ENCODE measurements around the gene AGO1. TPM values are rescaled to one million over a fixed set of nuclear protein-coding genes. Genes with fewer than 3 reads are reported as not detected.
"Not testable (repeated sequence)": the region's sequence is repeated elsewhere in the genome, so short reads cannot be mapped to it uniquely, and the experiment has no call there.

AGO1 gene
- total RNA-seq, 1 donor from 2014 or later = 31.7 TPM

DNA sequence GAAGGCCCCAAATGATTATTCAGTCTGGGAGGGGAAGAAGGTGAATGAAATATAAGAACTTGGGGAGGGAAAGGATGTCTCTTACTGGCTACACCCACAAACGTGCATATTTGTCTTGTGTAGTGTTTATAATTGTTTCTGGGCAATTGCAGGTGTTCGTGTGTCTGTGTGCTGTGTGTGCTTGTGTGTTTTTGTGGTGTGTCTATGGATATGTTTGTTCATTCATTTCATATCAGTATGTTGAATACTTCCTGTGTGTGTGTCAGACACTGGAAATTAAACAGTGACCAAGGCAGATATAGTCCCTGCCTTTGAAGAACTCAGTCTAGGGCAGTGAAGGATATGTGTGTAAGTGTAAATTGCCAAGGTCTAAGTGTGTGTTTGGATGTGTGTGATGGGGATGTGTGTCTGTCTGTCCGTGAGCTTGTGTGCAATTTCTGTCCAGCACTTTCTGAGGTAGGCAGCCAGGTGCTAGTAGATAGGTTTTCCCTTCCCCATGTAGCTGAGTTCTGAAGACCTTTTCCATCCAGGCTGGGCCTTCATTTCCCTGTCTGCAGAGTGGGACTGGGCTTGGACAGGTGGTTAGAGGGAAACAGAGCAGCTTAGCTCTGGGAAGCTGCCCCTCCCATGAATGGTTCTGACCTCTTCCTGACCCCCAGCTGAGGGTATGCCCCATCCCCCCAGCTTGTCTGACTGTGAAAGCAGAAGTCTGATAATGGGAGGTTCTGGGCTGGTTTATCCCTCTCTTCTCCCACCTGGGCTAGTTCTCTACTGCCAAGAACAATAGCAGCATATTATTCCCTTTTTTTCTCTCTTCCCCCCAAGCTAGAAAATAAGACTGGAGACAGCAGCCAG, 3.8 kb downstream of the AGO1 start:
- Histone ChIP-seq H3K36me3 (peaks cover 0 to 21% of the 10 kb centered on the region in 2 donors), H3K4me1 (peaks cover 41% of the 10 kb centered on the region), H3K9me3 (no peaks in the 10 kb centered on the region), H3K27me3 (no peaks in the 10 kb centered on the region), H3K27ac (no peak overlapping the region), H3K4me3 (no peak overlapping the region)
- intact Hi-C loops (cut with DNase I) = no loop called here
- DNase-seq (ENCODE audit: extremely low spot score in 2 of 2) = no peak
- TF ChIP-seq POLR2AphosphoS5 (IDR thresholded peaks at IDR 0.05; ENCODE audit: insufficient read depth in 1 of 2, low read depth in 1 of 2) (no peak), POLR2A (IDR thresholded peaks at IDR 0.05) (no peak)
- TF ChIP-seq, protein P1, sequence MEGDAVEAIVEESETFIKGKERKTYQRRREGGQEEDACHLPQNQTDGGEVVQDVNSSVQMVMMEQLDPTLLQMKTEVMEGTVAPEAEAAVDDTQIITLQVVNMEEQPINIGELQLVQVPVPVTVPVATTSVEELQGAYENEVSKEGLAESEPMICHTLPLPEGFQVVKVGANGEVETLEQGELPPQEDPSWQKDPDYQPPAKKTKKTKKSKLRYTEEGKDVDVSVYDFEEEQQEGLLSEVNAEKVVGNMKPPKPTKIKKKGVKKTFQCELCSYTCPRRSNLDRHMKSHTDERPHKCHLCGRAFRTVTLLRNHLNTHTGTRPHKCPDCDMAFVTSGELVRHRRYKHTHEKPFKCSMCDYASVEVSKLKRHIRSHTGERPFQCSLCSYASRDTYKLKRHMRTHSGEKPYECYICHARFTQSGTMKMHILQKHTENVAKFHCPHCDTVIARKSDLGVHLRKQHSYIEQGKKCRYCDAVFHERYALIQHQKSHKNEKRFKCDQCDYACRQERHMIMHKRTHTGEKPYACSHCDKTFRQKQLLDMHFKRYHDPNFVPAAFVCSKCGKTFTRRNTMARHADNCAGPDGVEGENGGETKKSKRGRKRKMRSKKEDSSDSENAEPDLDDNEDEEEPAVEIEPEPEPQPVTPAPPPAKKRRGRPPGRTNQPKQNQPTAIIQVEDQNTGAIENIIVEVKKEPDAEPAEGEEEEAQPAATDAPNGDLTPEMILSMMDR (IDR thresholded peaks at IDR 0.05) = no peak

DNA sequence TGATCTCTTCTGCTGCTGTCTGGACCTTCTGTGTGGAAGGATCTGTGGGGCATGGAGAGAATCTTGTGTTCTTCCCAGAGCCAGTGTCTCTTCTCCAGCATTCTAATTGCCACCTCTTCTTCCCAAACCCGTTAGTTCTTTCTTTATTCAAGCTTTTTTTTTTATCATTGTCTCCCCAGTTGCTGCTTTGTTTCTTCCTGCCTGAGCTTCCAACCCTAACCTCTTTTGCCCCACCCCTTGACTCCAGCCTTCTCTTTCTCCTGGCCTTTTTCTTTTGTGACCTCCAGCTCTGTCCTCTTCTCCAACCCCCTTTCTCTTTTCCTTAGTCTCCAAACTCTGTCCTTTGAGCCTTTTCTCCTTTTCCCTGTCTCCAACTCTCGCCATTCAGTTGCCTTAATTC, 4.5 kb downstream of the AGO1 start:
- no peak overlapping the region for H3K27ac ChIP-seq
- H3K27me3 ChIP-seq = no peaks in the 10 kb centered on the region
- TF ChIP-seq POLR2AphosphoS5 (IDR thresholded peaks at IDR 0.05; ENCODE audit: insufficient read depth in 1 of 2, low read depth in 1 of 2) = no peak
- TF ChIP-seq, protein P1 (IDR thresholded peaks at IDR 0.05) = no peak
- no peak for TF ChIP-seq POLR2A (IDR thresholded peaks at IDR 0.05)
- no peak for DNase-seq (ENCODE audit: extremely low spot score in 2 of 2)
- H3K4me1 ChIP-seq = peaks cover 39% of the 10 kb centered on the region
- H3K4me3 ChIP-seq = no peak overlapping the region
- intact Hi-C loops (cut with DNase I) = no loop called here
- H3K9me3 ChIP-seq = no peaks in the 10 kb centered on the region
- peaks cover 0 to 28% of the 10 kb centered on the region in 2 donors for H3K36me3 ChIP-seq

DNA sequence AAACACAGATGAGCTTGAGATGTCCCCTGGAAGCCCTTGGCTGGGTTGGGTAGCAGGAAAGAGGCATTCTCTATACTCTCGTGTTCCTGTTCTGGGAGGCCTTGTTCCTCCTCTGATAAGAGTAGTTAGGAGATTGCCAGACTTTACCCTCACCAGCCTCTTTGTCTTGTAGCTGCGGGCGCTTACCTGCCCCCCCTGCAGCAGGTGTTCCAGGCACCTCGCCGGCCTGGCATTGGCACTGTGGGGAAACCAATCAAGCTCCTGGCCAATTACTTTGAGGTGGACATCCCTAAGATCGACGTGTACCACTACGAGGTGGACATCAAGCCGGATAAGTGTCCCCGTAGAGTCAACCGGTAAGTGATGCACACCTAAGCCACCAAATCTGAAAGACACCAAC, 5.2 kb downstream of the AGO1 start:
- Histone ChIP-seq H3K9me3 (no peaks in the 10 kb centered on the region), H3K4me1 (peaks cover 36% of the 10 kb centered on the region), H3K36me3 (peaks cover 0 to 36% of the 10 kb centered on the region in 2 donors), H3K27me3 (no peaks in the 10 kb centered on the region), H3K27ac (no peak overlapping the region), H3K4me3 (no peak overlapping the region)
- intact Hi-C loops (cut with DNase I) = no loop called here
- no peak for DNase-seq (ENCODE audit: extremely low spot score in 2 of 2)
- no peak for TF ChIP-seq POLR2A (IDR thresholded peaks at IDR 0.05)

DNA sequence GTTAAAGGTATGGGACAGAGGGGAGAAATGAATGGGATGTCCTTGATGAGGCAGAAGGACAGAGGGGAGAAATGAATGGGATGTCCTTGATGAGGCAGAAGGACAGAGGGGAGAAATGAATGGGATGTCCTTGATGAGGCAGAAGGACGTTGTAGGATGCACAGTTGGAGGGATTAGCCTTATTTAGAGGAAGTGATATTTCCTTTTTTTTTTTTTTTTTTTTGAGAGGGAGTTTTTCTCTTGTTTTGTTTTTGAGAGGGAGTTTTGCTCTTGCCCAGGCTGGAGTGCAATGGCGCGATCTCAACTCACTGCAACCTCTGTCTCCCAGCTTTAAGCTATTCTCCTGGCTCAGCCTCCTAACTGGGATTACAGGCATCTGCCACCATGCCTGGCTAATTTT, 6.0 kb downstream of the AGO1 start:
- DNase-seq (ENCODE audit: extremely low spot score in 2 of 2); H3K27me3 ChIP-seq; H3K27ac ChIP-seq; H3K9me3 ChIP-seq; H3K4me3 ChIP-seq; intact Hi-C loops (cut with DNase I): not testable (repeated sequence)
- peaks cover 34% of the 10 kb centered on the region for H3K4me1 ChIP-seq
- H3K36me3 ChIP-seq = peaks cover 0 to 42% of the 10 kb centered on the region in 2 donors

DNA sequence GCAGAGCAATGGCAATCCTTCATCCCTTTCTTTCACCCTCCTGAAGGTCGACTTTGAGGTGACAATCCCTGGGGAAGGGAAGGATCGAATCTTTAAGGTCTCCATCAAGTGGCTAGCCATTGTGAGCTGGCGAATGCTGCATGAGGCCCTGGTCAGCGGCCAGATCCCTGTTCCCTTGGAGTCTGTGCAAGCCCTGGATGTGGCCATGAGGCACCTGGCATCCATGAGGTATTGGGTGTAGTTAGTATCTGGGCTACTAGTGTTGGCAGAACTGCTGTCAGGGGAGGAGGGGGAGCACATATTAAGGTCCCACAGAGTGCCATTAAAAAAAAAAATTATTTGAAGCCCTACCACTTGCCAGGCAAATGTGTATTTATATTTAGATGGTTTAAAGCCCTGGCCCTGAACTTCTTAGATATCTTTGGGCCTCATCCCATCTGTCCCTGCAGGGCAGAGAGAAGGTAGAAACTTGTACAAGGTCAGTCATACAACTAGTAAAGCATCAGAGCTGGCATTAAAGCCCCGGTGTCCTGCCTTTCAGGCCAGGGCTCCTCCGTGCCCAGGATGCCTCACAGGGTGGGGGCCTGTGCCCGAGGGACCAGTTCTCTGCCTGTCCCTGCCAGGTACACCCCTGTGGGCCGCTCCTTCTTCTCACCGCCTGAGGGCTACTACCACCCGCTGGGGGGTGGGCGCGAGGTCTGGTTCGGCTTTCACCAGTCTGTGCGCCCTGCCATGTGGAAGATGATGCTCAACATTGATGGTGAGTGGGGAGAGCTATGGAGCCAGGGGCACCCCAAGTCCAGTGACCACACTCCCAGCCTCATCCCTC, 10.3 kb downstream of the AGO1 start:
- no peaks in the 10 kb centered on the region for H3K4me1 ChIP-seq
- H3K36me3 ChIP-seq = peaks cover 4 to 66% of the 10 kb centered on the region in 2 donors
- H3K4me3 ChIP-seq = no peak overlapping the region
- TF ChIP-seq POLR2AphosphoS5 (IDR thresholded peaks at IDR 0.05; ENCODE audit: insufficient read depth in 1 of 2, low read depth in 1 of 2) = no peak
- TF ChIP-seq, protein P1 (IDR thresholded peaks at IDR 0.05) = no peak
- intact Hi-C loops (cut with DNase I) = no loop called here
- no peaks in the 10 kb centered on the region for H3K9me3 ChIP-seq
- DNase-seq (ENCODE audit: extremely low spot score in 2 of 2) = no peak
- no peak overlapping the region for H3K27ac ChIP-seq
- H3K27me3 ChIP-seq = no peaks in the 10 kb centered on the region

DNA sequence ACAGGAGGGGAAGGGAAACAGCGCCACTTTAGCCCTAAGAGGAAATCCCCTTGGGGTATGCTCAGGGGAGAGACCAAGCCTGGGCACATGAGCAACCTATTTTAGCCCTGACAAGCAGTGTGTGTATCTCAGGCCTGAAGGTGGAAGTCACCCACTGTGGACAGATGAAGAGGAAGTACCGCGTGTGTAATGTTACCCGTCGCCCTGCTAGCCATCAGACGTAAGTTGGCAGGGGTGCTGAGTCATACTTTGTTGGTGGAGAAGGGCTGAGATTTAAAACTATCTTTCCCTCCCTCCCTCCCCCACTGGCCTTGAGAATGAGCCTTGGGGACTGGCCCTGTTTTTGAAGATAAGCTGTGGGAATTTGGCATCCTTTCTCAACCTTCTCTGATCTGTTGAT, 11.2 kb downstream of the AGO1 start:
- intact Hi-C loops (cut with DNase I) = no loop called here
- Histone ChIP-seq H3K4me3 (no peak overlapping the region), H3K27me3 (no peaks in the 10 kb centered on the region), H3K36me3 (peaks cover 4 to 73% of the 10 kb centered on the region in 2 donors), H3K9me3 (no peaks in the 10 kb centered on the region), H3K4me1 (no peaks in the 10 kb centered on the region), H3K27ac (no peak overlapping the region)
- DNase-seq (ENCODE audit: extremely low spot score in 2 of 2) = no peak
- TF ChIP-seq POLR2AphosphoS5 (IDR thresholded peaks at IDR 0.05; ENCODE audit: insufficient read depth in 1 of 2, low read depth in 1 of 2) (no peak), POLR2A (IDR thresholded peaks at IDR 0.05) (no peak)
- TF ChIP-seq, protein P1 (IDR thresholded peaks at IDR 0.05) = no peak

Data from vagina (tissue), 2 donors.